Inflammatory macrophage treated with lipopolysaccharide for 4 hours (primary cell): Measurements from ENCODE around the gene PTPN20.

Source experiments
- DNase-seq: peaks from one replicate; pipeline ENCODE4 v3.0.0-alpha.2; 2020

PTPN20 gene

GRCh38 chr10:47035171-47035818 lies 124.1 kb downstream of the PTPN20 start:
- no peak for DNase-seq

GRCh38 chr10:47035819-47036337 lies 124.7 kb downstream of the PTPN20 start:
- DNase-seq, result no peak

GRCh38 chr10:47036771-47037170 lies 125.5 kb downstream of the PTPN20 start:
- no peak for DNase-seq

GRCh38 chr10:47037654-47038425 lies 126.6 kb downstream of the PTPN20 start:
- no peak for DNase-seq

- DNase-seq, result no peak
These were observed 127.8 kb downstream of the PTPN20 start for GRCh38 chr10:47038881-47039561.

- no peak for DNase-seq
These were observed 128.3 kb downstream of the PTPN20 start for GRCh38 chr10:47039562-47039913.

- DNase-seq, result no peak
These were observed 128.8 kb downstream of the PTPN20 start for GRCh38 chr10:47040041-47040491.

- no peak for DNase-seq
These were observed 129.5 kb downstream of the PTPN20 start for GRCh38 chr10:47040681-47041080.

- DNase-seq, result no peak
These were observed 130.4 kb downstream of the PTPN20 start for GRCh38 chr10:47041396-47042198.

- no peak for DNase-seq
These were observed 130.9 kb downstream of the PTPN20 start for GRCh38 chr10:47042199-47042473.

- DNase-seq, result no peak
These were observed 131.8 kb downstream of the PTPN20 start for GRCh38 chr10:47042780-47043750.

- no peak for DNase-seq
These were observed 132.8 kb downstream of the PTPN20 start for GRCh38 chr10:47043928-47044538.

- DNase-seq, result no peak
These were observed 133.5 kb downstream of the PTPN20 start for GRCh38 chr10:47044741-47045140.

GRCh38 chr10:47045331-47045861 lies 134.2 kb downstream of the PTPN20 start:
- DNase-seq, result no peak

GRCh38 chr10:47046321-47047126 lies 135.3 kb downstream of the PTPN20 start:
- DNase-seq, result no peak

GRCh38 chr10:47047127-47047504 lies 135.9 kb downstream of the PTPN20 start:
- DNase-seq, result no peak

GRCh38 chr10:47047577-47048525 lies 136.6 kb downstream of the PTPN20 start:
- peak; percentile 71 for DNase-seq

- DNase-seq, result peak; percentile 21
These were observed 137.3 kb downstream of the PTPN20 start for GRCh38 chr10:47048526-47048905.
